Colonic mucosa (tissue), 4 donors: ENCODE results near the gene SPON1. TPM values are rescaled to one million over a fixed set of nuclear protein-coding genes. Genes with fewer than 3 reads are reported as not detected.

Experiments used
- DNase-seq: peaks from one replicate; pipeline ENCODE4 v3.0.0-alpha.2; 2020
- H3K27ac ChIP-seq: fragments of 200-600 bp; one replicate; pipeline ENCODE4 v1.8.0; 2021
- H3K27me3 ChIP-seq: fragments of 200-600 bp; one replicate; pipeline ENCODE4 v1.8.0; 2021
- H3K36me3 ChIP-seq: fragments of 200-600 bp; one replicate; pipeline ENCODE4 v1.8.0; 2021
- H3K4me1 ChIP-seq: fragments of 200-600 bp; one replicate; pipeline ENCODE4 v1.8.0; 2021; ENCODE audit warnings: mild to moderate bottlenecking
- H3K4me3 ChIP-seq: fragments of 200-600 bp; one replicate; pipeline ENCODE4 v1.8.0; 2021
- H3K9ac ChIP-seq, 2 donors: one replicate each; pipeline ENCODE4 v1.7.0; 2013; ENCODE audit warnings: control low read depth in 2 of 2, low read depth in 2 of 2, low read length in 2 of 2
- H3K9me3 ChIP-seq: fragments of 200-600 bp; one replicate; pipeline ENCODE4 v1.8.0; 2021
- intact Hi-C: fragments of 100-400 bp; cut with DNase I; formaldehyde crosslinking; loops from one replicate; pipeline ENCODE4 v1.14.1; 2022
- total RNA-seq, 2 donors: library from RNA; stranded (reverse); fragmentation: NEBNext Ultra II Directional in 1 of 2; extraction: Animal tissue kit (Norgen Biotek cat#: 25700) in 1 of 2; gene quantifications; one replicate each; pipeline ENCODE4 v1.2.1, GENCODE V29; 2021
- TF ChIP-seq, protein P1 (sequence below): fragments of 200-600 bp; IDR thresholded peaks from one replicate; pipeline ENCODE4 v1.8.0; 2022; ENCODE audit warnings: antibody characterized with exemption, mild to moderate bottlenecking
- donor health status: healthy.
- donor health status: DM: no; HTN: no; CAD: no.
- donor health status: DM: no; HTN: no; CAD: no.

The SPON1 gene
- total RNA-seq, 2 donors from 2014 or later = 91.4 to 93.9 TPM

DNA sequence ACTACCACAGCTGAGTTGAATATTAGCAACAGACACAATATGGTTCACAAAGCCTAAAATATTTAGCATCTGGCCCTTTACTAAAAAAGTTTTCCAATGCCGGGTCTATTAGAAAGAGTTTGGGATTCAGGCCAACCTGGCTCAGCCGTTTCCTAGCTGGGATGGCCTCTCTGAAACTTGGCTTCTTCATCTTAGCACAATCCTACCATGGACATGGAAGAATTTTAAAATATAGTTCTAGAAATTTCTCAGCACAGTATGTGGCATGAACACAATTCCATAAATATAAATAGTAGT, 292.7 kb downstream of the SPON1 start:
- Histone ChIP-seq H3K36me3 (no peaks in the 10 kb centered on the region), H3K4me3 (no peak overlapping the region), H3K27ac (no peak overlapping the region), H3K4me1 (peaks cover 6% of the 10 kb centered on the region), H3K9me3 (no peaks in the 10 kb centered on the region), H3K27me3 (no peaks in the 10 kb centered on the region), H3K9ac (no peak overlapping the region)
- TF ChIP-seq, protein P1, sequence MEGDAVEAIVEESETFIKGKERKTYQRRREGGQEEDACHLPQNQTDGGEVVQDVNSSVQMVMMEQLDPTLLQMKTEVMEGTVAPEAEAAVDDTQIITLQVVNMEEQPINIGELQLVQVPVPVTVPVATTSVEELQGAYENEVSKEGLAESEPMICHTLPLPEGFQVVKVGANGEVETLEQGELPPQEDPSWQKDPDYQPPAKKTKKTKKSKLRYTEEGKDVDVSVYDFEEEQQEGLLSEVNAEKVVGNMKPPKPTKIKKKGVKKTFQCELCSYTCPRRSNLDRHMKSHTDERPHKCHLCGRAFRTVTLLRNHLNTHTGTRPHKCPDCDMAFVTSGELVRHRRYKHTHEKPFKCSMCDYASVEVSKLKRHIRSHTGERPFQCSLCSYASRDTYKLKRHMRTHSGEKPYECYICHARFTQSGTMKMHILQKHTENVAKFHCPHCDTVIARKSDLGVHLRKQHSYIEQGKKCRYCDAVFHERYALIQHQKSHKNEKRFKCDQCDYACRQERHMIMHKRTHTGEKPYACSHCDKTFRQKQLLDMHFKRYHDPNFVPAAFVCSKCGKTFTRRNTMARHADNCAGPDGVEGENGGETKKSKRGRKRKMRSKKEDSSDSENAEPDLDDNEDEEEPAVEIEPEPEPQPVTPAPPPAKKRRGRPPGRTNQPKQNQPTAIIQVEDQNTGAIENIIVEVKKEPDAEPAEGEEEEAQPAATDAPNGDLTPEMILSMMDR = no peak
- DNase-seq = no peak
- intact Hi-C loops = no loop called here

DNA sequence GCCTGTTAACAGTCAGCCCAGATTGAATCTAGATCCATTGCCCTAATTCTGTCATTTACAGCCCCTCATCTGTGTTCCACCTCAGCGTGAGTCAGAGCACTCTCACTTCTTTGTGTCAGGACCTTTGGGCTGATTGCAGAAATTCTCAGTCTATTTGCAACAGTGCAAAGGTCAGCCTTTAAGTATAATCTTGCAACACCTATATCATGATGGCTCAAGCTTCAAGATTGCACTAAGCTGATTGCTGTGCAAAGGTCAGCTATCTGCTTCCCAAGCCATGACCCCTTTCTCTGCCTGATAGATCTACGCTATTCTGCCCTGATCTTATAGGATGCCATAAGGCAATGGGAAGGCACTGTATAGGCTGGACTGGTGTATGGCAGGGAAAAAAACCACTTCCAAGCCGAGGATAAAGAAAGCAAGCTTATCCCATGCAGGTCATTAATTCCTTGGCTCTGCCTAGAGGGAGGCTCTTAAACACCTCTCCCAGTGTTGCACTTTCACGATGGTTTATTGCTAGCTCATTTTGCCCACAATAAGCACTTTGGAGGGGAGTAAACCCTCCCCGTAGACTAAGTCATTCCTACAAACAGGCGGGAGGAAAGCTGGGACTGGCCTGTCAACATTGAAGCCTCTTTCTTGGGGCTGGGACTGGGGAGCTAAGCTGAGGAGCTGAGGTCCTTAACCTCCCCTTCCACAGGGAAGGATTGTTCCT, 295.9 kb downstream of the SPON1 start:
- H3K27me3 ChIP-seq = no peaks in the 10 kb centered on the region
- TF ChIP-seq, protein P1 = no peak
- no peaks in the 10 kb centered on the region for H3K9me3 ChIP-seq
- no peak overlapping the region for H3K9ac ChIP-seq
- H3K4me3 ChIP-seq = no peak overlapping the region
- peak overlapping the region; percentile 49 for H3K27ac ChIP-seq
- H3K36me3 ChIP-seq = no peaks in the 10 kb centered on the region
- DNase-seq = peak; percentile 65
- intact Hi-C loops = no loop called here
- H3K4me1 ChIP-seq = peaks cover 6% of the 10 kb centered on the region

DNA sequence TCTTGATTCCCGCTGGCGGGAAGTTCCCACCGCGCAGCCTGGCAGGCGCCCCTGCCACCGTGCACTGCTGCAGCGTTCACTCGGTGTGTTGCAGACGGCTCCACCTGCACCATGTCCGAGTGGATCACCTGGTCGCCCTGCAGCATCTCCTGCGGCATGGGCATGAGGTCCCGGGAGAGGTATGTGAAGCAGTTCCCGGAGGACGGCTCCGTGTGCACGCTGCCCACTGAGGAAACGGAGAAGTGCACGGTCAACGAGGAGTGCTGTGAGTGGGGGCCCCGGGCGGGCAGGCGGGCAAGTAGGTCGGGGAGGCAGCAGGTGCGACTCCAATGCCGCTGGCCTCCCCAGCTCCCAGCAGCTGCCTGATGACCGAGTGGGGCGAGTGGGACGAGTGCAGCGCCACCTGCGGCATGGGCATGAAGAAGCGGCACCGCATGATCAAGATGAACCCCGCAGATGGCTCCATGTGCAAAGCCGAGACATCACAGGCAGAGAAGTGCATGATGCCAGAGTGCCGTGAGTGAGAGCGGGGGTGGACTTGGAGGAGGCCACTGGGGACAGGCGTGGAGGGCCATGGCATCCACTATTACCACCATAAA, 296.8 kb downstream of the SPON1 start:
- no peak overlapping the region for H3K4me3 ChIP-seq
- no peak overlapping the region for H3K9ac ChIP-seq
- no peaks in the 10 kb centered on the region for H3K36me3 ChIP-seq
- TF ChIP-seq, protein P1 = no peak
- no peaks in the 10 kb centered on the region for H3K9me3 ChIP-seq
- peak overlapping the region; percentile 49 for H3K27ac ChIP-seq
- no peak for DNase-seq
- intact Hi-C loops = no loop called here
- H3K4me1 ChIP-seq = peaks cover 6% of the 10 kb centered on the region
- H3K27me3 ChIP-seq = no peaks in the 10 kb centered on the region

DNA sequence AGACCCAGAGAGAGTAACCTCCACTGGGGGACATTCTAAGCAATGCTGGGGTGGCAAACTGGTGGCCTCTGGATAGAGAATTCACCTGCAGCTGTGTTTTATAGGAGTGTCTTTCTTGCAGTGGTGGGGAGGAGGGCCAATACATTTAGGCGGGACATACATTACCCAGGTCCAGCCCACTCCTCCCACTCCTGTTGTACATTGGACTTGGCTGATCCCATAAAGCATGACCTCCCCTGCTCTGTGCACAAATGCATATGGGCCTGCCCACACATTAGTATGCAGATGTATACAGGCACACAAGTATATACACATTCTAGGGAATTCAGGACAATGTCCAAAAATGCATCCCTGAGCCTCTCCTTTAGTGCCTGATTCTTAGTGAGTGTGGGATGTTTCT, 297.4 kb downstream of the SPON1 start:
- peaks cover 6% of the 10 kb centered on the region for H3K4me1 ChIP-seq
- H3K9ac ChIP-seq = no peak overlapping the region
- H3K27ac ChIP-seq = no peak overlapping the region
- H3K4me3 ChIP-seq = no peak overlapping the region
- no peaks in the 10 kb centered on the region for H3K9me3 ChIP-seq
- TF ChIP-seq, protein P1 = no peak
- peak; percentile 15 for DNase-seq
- intact Hi-C loops = no loop called here
- H3K36me3 ChIP-seq = no peaks in the 10 kb centered on the region
- H3K27me3 ChIP-seq = no peaks in the 10 kb centered on the region

DNA sequence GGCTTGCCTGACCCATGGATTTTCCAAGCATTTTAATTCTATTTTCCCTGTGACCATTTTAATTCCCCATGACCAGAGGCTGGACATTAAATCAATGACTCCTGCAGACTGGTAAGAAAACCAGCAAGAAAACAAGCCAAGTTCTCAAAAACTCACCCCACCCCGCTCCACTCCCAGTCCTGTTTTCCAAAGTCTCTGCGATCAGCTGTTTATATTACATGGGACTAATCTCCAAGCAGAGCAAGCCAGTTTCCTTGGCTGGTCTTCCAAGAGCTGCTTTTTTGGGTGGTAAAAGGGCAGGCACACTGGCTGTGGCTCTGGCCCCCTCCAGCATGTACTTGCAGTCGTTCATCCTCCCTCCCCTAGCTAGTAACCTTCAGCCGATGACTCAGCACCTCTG, 298.5 kb downstream of the SPON1 start:
- DNase-seq = no peak
- Histone ChIP-seq H3K27ac (no peak overlapping the region), H3K4me1 (peaks cover 6% of the 10 kb centered on the region), H3K9ac (no peak overlapping the region), H3K36me3 (no peaks in the 10 kb centered on the region), H3K27me3 (no peaks in the 10 kb centered on the region), H3K4me3 (no peak overlapping the region), H3K9me3 (no peaks in the 10 kb centered on the region)
- intact Hi-C loops = no loop called here
- TF ChIP-seq, protein P1 = no peak
